PC-9 (cell line): ENCODE data around the gene LMCD1. TPM values are rescaled to one million over a fixed set of nuclear protein-coding genes. Genes with fewer than 3 reads are reported as not detected.

ENCODE experiments used
- BruUV-seq: library from RNA; stranded (reverse); fragments of 400-500 nt; replicated peaks from 2 replicates; lab custom pipeline; 2021; lab: Mats Ljungman, UMichigan
- CTCF ChIA-PET: fragments of 300-600 bp; sonication (Branson Sonifier 250); formaldehyde crosslinking; loops from one replicate; lab custom pipeline; 2022; ENCODE audit warnings: antibody characterized with exemption; lab: Charles Lee
- POLR2A ChIA-PET: fragments of 300-600 bp; sonication (Branson Sonifier 250); formaldehyde crosslinking; loops from one replicate; lab custom pipeline; 2022; ENCODE audit warnings: antibody characterized with exemption; ENCODE audit not compliant: unreplicated experiment; lab: Charles Lee
- DNase-seq, 2 experiments: peaks; one replicate each; pipeline versions ENCODE4 v3.0.0 to v3.0.0-alpha.2; 2015 to 2022; ENCODE audit warnings: mixed read lengths in 1 of 2
- H2AFZ ChIP-seq: fragments of 200-600 bp; sonication (generic); 2 replicates; pipeline ENCODE4 v1.8.1; 2017; ENCODE audit warnings: antibody characterized with exemption
- H3F3A ChIP-seq: fragments of 200-600 bp; sonication (generic); 2 replicates; pipeline ENCODE4 v1.8.1; 2017; ENCODE audit warnings: antibody characterized with exemption, mild to moderate bottlenecking, low read depth; ENCODE audit not compliant: insufficient read depth
- H3K27ac ChIP-seq: fragments of 200-600 bp; sonication (generic); 2 replicates; pipeline ENCODE4 v1.6.1; 2016; ENCODE audit warnings: mixed run types
- H3K27me3 ChIP-seq: fragments of 200-600 bp; sonication (generic); 2 replicates; pipeline ENCODE4 v1.6.1; 2016; ENCODE audit warnings: low read depth, mixed run types; ENCODE audit not compliant: insufficient read depth
- H3K36me3 ChIP-seq: fragments of 200-600 bp; sonication (generic); 2 replicates; pipeline ENCODE4 v1.6.1; 2016; ENCODE audit warnings: low read depth, mixed run types
- H3K4me1 ChIP-seq: fragments of 200-600 bp; sonication (generic); replicated peaks from 2 replicates; pipeline ENCODE4 v1.6.1; 2016; ENCODE audit warnings: mixed run types; ENCODE audit not compliant: insufficient read depth
- H3K4me2 ChIP-seq: fragments of 200-600 bp; sonication (generic); 2 replicates; pipeline ENCODE4 v1.6.1; 2017; ENCODE audit warnings: mixed run types
- H3K4me3 ChIP-seq: fragments of 200-600 bp; sonication (generic); 2 replicates; pipeline ENCODE4 v1.6.1; 2016; ENCODE audit warnings: mixed run types
- H3K79me2 ChIP-seq: fragments of 200-600 bp; sonication (generic); 2 replicates; pipeline ENCODE4 v1.6.1; 2017; ENCODE audit warnings: low read depth, mixed run types
- H3K9me2 ChIP-seq: fragments of 200-600 bp; sonication (generic); 2 replicates; pipeline ENCODE4 v1.8.1; 2017; ENCODE audit warnings: mild to moderate bottlenecking; ENCODE audit not compliant: insufficient read depth
- H3K9me3 ChIP-seq: fragments of 200-600 bp; sonication (generic); 2 replicates; pipeline ENCODE4 v1.8.1; 2016; ENCODE audit warnings: low read depth; ENCODE audit not compliant: insufficient read depth
- H4K20me1 ChIP-seq: fragments of 200-600 bp; sonication (generic); 2 replicates; pipeline ENCODE4 v1.8.1; 2017; ENCODE audit not compliant: insufficient read depth
- EZH2 ChIP-seq: fragments of 200-600 bp; sonication (generic); IDR thresholded peaks from 2 replicates; pipeline ENCODE4 v1.8.0; 2017; ENCODE audit warnings: antibody characterized with exemption, low read depth
- intact Hi-C: fragments of 100-400 bp; cut with micrococcal nuclease; formaldehyde crosslinking; loops from one replicate; pipeline ENCODE4 v1.10.0; 2022; ENCODE audit not compliant: unreplicated experiment
- total RNA-seq: library from RNA; stranded (reverse); gene quantifications from 2 replicates; pipeline ENCODE4 v1.2.3, GENCODE V29; 2021
- TF ChIP-seq, protein P1 (sequence below): fragments of 200-600 bp; sonication (generic); conservative IDR thresholded peaks from 2 replicates; pipeline ENCODE4 v1.6.1; 2017; ENCODE audit warnings: mixed run types, antibody characterized with exemption, mild to moderate bottlenecking, moderate library complexity

LMCD1 gene
- total RNA-seq, 1 experiment from 2014 or later = 10.3 TPM

DNA sequence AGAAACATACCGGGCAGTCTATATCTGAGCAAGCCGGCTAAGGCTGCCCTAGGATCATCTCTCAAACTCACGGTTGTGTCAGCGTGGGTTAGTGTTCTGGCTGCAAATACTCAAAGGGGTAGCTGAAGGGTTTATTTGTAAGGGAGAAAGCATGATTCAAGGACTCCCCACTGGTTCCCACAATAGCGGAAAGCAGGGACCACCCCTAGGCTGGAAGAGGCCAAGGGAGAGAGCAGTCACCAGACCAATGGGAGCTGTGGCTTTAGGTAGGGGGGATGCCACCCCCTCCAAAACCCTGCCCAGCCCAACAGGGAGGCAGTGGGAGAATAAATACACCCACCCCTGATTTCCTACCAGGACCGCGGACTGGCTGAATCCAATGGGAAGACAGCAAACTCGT lies 7.3 kb upstream of the LMCD1 start:
- no TSS peak for BruUV-seq
- ChIA-PET CTCF (interaction anchor here (0.6 kb wide), 1 partner anchor 193 kb away, joined by 4 read pairs; no protein-coding TSS in a partner anchor), POLR2A (no interaction called here)
- Histone ChIP-seq H4K20me1 (no peaks in the 10 kb centered on the region), H3F3A (peaks cover 10% of the 10 kb centered on the region; the same call in 1 of the 2 replicates), H3K4me1 (peaks cover 43% of the 10 kb centered on the region), H3K9me3 (no peaks in the 10 kb centered on the region), H3K27ac (no peak overlapping the region), H3K4me2 (no peak overlapping the region), H3K4me3 (no peak overlapping the region), H3K79me2 (no peaks in the 10 kb centered on the region), H2AFZ (no peak overlapping the region), H3K36me3 (no peaks in the 10 kb centered on the region), H3K27me3 (no peaks in the 10 kb centered on the region), H3K9me2 (no peaks in the 10 kb centered on the region)
- no peak for DNase-seq
- TF ChIP-seq, protein P1, sequence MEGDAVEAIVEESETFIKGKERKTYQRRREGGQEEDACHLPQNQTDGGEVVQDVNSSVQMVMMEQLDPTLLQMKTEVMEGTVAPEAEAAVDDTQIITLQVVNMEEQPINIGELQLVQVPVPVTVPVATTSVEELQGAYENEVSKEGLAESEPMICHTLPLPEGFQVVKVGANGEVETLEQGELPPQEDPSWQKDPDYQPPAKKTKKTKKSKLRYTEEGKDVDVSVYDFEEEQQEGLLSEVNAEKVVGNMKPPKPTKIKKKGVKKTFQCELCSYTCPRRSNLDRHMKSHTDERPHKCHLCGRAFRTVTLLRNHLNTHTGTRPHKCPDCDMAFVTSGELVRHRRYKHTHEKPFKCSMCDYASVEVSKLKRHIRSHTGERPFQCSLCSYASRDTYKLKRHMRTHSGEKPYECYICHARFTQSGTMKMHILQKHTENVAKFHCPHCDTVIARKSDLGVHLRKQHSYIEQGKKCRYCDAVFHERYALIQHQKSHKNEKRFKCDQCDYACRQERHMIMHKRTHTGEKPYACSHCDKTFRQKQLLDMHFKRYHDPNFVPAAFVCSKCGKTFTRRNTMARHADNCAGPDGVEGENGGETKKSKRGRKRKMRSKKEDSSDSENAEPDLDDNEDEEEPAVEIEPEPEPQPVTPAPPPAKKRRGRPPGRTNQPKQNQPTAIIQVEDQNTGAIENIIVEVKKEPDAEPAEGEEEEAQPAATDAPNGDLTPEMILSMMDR = no peak
- TF ChIP-seq EZH2 = no peak
- intact Hi-C loops = no loop called here

DNA sequence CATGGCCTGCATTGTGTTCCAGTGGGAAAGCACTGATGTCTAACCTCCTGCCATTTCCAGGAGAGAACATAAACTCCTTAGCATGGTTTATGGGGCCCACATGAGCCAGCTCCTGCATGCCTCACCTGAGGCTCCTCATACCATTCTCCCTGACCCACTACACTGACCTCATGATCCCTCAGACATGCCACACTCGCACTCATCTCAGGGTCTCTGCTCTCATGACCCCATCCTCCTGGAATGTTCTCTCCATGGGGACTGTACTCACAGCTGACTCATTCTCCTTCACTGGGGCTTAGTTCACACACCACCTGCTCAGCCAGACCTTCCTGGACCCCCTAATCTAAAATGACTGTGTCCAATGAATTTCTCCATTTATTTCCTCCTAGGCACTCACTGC lies 4.0 kb upstream of the LMCD1 start:
- intact Hi-C loops = no loop called here
- H3K27ac ChIP-seq = peak overlapping the region; percentile 97
- no peaks in the 10 kb centered on the region for H3K79me2 ChIP-seq
- CTCF ChIA-PET = no interaction called here
- H4K20me1 ChIP-seq = no peaks in the 10 kb centered on the region
- DNase-seq = peak in 1 of 2 experiments; percentile 74
- peaks cover 31% of the 10 kb centered on the region for H3F3A ChIP-seq
- H3K4me2 ChIP-seq = peak overlapping the region; percentile 2; the same call in 1 of the 2 replicates
- no peaks in the 10 kb centered on the region for H3K27me3 ChIP-seq
- no peak overlapping the region for H2AFZ ChIP-seq
- H3K36me3 ChIP-seq = no peaks in the 10 kb centered on the region
- no peaks in the 10 kb centered on the region for H3K9me2 ChIP-seq
- POLR2A ChIA-PET = no interaction called here
- TF ChIP-seq, protein P1 = no peak
- TF ChIP-seq EZH2 = no peak
- peaks cover 64% of the 10 kb centered on the region for H3K4me1 ChIP-seq
- no peaks in the 10 kb centered on the region for H3K9me3 ChIP-seq
- H3K4me3 ChIP-seq = no peak overlapping the region
- BruUV-seq = no TSS peak

DNA sequence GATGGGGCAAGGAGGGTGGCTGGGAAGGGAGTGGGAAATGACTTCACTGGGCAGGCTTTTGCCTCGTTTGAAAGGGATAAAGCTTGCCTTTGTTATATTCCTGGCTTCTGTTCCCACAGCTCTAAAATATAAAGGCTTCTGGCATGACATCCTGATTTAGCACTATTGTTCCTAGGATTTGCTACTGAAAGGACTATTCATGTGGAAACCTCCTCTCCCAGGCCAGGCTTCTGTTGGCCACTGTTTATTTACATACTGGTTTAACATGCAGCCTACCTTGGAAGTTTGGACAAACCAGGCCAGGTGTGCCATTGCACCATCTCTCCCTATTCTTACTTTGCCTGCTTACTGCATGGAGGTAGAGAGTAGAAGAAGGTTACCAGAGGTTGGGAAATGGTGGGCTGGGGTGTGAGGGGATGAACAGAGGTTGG lies 2.4 kb upstream of the LMCD1 start:
- ChIA-PET POLR2A (interaction anchor here (0.6 kb wide), 1 partner anchor 56 kb away, joined by 9 read pairs; no protein-coding TSS in a partner anchor), CTCF (interaction anchor here (1.0 kb wide), 1 partner anchor 108 kb away, joined by 3 read pairs; no protein-coding TSS in a partner anchor)
- intact Hi-C loops = loop anchor here (1.0 kb wide), 1 partner anchor 241 kb away; no protein-coding TSS in a partner anchor
- TF ChIP-seq, protein P1 = no peak
- TF ChIP-seq EZH2 = no peak
- H3K79me2 ChIP-seq = no peaks in the 10 kb centered on the region
- H3K36me3 ChIP-seq = no peaks in the 10 kb centered on the region
- BruUV-seq = no TSS peak
- H3F3A ChIP-seq = peaks cover 47% of the 10 kb centered on the region
- H3K27ac ChIP-seq = peak overlapping the region; percentile 97
- H3K4me3 ChIP-seq = no peak overlapping the region
- DNase-seq = peak; percentile 35 to 89
- H3K9me3 ChIP-seq = no peaks in the 10 kb centered on the region
- H3K9me2 ChIP-seq = no peaks in the 10 kb centered on the region
- H4K20me1 ChIP-seq = no peaks in the 10 kb centered on the region
- H3K27me3 ChIP-seq = no peaks in the 10 kb centered on the region
- H3K4me1 ChIP-seq = peaks cover 66% of the 10 kb centered on the region
- H3K4me2 ChIP-seq = peak overlapping the region; percentile 44
- no peak overlapping the region for H2AFZ ChIP-seq
